Measurements from ENCODE around the gene MYO6.

MYO6 gene

DNA sequence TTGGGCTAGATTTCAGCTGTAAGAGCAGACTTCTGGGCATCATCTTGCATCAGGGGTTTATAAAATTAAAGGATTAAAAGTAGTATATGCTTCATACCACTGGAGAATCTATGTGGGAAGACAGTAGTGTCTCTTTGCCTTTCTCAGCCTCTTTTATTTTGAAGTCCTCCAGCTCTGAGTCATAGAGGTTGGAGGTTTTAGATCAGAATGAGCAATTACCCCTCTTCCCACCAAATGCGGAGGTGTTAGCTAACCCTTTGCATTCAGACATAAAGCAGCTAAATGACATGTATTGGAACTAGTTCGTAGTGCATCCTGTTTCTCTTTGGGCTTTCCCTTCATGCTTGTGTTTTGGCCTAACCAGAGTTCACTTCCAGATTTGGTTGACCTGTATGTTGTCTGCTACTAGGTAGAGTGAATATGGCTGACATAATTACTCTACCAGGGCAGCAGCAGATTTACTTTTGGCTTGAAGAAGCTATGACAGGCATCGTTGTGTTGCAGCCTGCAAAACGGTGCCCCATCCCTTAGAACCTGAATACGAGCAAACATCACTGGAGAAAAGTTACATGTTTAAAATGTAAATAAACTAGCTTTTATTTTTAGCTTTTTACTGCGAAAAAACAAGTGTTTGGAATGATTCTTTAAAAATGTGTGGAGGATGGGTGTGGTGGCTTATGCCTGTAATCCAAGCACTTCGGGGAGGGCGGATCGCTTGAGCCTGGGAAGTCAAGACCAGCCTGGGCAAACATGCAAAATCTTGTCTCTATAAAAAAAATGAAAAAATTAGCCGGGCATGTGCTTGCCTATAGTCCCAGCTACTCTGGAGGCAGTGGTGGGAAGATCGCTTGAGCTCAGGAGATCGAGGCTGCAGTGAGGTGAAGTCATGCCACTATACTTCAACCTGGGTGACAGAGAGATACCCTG is 82.2 kb downstream of the MYO6 start:
- FAIRE-seq, result no peak

DNA sequence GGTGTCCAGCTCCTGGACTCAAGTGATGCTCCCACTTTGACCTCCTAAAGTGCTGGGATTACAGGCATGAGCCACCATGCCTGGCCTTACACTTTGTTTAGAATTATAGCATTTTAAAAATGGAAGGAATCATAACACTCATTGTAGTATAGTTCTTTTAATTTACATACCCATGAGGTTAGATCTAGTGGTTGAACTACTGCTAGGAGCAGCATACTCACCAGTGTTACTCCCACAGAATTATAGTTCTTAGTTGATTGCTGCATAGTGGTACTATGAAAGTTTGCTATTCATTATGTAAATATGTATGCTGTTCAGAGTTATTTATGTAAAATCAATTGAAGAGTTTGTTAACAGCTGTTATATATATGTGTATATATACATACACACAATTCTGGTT is 85.4 kb downstream of the MYO6 start:
- no peak for FAIRE-seq

DNA sequence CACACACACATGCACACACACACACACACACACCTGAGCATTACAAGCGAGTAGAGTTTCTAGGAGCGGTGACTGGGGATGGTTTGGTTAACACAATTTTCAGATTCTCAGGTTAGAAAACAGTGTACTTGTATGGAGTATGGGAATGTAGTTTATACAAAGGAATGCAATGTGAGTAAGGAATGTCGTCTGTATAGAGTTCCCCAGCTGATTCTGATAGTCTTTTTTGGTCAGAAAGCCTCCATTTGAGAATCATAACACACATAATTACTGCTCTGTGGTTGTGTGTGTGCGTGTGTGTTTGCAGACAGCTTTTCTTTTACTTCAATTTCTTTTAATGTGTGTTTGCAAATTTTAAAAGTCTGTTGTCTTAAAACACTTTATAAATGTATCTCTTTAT is 93.2 kb downstream of the MYO6 start:
- no peak for FAIRE-seq

DNA sequence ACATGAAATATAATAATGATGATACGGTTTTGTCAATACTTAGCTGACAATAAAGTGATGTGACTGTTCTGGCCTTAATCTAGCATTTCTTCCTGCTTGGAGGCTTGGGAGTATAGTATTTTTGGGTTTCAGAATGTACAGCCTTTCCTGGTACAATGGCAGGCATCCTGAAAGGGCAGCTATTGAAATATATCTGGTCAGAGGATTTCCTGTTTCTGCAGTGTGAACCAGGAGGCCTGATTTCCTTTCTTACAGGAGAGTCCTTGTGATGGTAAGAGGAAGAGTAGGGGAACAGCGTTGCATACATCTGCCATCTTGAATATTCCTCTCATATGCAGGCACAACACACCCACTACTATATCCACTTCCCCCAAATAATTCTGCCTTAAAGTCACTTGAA is 93.7 kb downstream of the MYO6 start:
- no peak for FAIRE-seq

DNA sequence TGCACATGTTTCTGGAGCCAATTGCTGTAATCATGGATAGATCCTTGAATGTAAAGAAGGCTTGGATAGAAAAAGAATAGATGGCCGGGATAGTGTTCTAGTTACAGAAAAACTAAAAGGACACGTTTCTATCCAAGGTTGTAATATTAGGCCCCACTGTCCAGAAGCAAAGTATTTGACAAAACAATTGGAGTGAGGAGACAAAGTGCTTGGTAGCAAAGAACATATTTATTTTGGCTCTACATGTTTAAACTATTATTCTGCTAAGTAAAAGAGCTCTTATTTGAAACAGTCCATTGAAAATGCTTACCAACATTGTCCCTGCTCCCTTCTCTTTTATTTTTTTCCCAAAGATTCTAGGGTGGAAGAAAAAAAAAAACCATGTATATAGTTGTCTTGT is 94.4 kb downstream of the MYO6 start:
- FAIRE-seq, result no peak

DNA sequence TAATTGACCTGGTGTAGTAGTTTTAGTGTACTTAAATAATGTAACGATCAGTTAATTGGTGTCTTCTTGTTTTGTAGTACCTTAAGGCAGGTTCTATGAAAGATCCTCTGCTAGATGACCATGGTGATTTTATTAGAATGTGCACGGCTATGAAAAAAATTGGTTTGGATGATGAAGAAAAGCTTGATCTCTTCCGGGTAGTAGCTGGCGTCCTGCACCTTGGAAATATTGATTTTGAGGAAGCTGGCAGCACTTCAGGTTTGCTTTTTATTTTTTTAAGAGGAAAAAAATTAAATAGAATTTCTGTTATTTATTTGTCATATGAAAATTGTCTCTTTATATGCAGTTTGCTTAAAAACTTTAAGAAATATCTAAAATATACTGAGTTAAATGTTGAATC is 99.2 kb downstream of the MYO6 start:
- FAIRE-seq, result no peak

DNA sequence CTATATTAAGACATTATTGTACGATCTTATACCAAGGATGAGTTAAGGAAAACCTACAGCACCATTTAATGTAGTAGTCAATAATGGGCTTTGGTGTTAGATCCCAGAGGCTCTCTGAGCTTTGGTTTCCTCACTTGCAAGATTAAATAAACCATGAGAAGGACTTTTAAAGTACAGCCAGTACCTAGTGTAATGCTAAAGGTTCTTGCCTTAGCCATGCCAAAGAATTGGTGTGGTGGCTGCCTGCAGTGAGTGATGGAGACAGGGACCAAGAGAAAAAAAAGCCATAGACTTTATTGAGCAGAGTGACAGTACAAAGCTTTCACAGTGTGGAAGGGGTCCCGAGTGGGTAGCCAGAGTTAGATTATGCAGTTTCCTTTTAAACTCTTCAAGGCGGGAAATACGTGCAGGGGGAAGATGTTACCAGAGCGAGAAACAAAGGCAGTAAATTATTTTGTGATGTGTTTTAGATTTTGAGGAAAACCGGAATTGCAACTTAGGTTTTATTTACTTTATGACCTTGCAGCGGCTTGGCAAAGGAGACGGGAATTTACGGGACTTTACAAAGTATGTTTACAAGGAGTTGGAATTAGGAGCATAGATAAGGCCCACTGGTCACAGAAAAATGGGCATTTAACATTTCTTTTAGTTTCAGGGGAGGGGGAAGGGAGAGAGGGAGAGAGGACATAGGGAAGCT is 100.4 kb downstream of the MYO6 start:
- FAIRE-seq, result no peak

DNA sequence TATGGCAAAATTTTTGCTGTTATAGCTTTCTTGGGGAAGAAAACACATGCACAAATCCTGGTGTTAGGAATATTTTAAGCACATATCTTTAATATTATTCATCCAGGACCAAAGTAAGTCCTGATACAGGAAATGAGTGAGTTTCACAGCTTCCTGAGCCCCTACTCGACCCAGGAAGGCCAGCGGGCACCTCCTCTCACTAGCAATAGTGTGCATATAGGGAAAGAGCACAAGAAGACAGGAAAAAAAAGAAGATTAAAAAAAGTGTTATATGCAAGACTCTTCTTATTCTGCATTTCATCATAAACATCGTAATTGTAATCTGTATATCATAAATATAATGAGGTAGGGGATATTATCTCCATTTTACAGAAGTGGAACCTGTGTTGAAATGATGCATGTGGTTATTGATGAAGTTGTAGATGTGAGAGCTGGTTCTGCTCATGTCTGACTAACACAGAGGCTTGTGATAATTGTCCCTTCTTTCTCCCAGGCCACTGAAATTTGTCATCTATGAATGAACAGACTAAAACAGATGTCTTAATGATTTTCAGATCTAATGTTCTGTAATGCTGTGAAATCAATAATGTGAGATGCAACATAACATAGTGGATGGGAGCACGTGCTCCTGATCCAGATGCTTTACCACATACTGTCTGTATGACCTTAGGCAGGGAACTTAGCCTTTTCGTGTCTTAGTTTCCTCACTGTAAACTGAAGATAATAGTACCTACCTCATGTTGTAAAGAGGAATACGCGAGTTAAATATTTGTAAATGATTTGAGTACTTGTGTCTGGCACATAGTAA is 101.2 kb downstream of the MYO6 start:
- FAIRE-seq, result no peak

DNA sequence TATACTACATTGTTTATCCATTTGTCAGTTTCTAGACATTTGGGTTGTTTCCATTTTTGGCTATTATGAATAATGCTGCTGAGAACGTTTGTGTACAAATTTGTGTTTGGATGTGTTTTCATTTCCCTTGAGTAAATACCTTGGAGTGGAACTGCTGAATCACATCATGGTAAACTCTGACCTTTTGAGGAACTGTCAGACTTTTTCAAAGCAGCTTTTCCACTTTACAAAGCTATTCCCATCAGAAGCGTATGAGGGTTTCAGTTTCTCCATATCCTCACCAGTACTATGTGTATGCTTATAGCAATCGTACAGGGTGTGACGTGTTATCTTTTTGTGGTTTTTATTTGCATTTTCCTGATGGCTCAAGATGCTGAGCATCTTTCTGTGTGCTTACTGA is 103.7 kb downstream of the MYO6 start:
- FAIRE-seq, result peak; percentile 21

DNA sequence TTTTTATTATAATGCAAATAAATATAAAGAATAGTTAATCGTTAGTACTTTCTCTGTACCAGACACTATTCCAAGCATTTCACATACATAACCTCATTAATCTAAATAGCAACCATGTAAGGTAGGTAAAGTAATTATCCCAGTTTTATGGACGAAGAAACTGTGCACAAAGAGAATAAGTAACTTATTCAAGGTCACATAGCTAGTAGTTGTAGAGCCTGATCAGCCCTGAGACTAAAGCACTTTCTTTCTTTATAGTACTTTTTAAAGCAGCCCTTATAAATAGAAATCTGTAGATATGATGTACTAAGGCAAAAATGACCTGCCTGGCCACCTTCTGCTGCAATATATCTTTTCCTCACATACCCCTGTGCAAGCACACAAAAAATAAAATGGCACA is 104.8 kb downstream of the MYO6 start:
- peak; percentile 78 for FAIRE-seq

DNA sequence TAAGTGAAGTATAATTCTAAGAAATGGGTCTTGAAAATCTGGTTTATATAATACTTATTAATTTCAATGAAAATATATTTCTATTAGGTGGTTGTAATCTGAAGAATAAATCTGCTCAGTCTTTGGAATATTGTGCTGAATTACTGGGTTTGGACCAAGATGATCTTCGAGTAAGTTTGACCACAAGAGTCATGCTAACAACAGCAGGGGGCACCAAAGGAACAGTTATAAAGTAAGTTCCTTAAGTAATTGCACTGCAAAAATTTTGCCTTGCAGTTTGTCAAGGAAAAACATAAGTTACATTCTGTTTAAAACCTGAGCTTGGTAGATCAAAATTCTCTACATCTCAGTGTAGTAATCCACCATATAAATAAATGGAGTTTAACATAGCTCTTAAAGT is 106.0 kb downstream of the MYO6 start:
- FAIRE-seq, result no peak

DNA sequence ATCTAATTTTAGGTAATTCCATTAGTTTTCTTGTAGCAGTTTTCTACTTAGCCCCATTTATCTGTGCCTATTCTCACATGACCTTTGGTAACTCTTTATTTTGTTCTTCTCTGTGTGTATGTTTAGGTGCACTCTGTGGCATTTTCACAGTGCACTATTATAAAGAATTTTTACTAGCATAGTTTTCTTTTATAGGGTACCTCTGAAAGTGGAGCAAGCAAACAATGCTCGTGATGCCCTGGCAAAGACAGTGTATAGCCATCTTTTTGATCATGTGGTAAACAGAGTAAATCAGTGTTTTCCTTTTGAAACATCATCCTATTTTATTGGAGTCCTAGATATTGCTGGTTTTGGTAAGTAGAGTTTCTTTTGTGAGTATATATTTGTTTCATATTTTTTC is 107.9 kb downstream of the MYO6 start:
- FAIRE-seq, result no peak

DNA sequence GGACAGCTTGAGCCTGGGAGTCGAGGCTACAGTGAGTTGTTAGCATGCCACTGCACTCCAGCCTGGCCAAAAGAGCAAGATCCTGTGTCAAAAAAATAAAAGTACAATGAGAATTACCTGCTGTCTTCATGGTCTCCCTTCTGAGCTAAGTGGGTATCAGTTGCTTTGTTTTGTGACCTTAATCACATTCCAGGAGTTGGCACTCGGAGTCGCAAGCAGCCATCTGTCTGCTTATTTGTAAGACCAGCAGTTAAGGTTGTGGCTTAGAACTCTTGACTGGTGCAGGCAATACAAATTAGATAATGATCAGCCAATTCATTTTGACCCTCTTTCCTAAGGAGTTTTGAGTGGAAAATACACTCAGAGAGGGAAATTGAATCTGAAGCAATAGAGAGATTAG is 114.0 kb downstream of the MYO6 start:
- FAIRE-seq, result no peak

DNA sequence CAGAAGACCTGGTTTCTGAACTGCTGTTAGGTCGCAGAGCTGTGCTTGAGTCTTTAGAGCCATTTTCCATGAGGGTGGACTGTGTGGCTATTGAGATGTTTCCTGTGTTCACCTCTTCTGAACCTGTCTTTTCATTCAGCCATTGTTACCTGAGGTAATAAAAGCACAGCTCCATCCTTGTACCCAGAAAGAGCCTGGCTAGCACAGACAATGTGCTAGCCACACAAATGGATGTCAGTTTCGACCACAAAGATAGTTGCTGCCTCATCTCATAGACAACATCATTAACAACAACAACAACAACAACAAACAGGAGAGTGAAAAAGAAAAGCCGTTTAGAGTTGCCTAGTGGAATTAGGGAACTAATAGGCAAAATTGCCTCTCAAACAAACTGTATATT is 114.7 kb downstream of the MYO6 start:
- FAIRE-seq, result no peak

DNA sequence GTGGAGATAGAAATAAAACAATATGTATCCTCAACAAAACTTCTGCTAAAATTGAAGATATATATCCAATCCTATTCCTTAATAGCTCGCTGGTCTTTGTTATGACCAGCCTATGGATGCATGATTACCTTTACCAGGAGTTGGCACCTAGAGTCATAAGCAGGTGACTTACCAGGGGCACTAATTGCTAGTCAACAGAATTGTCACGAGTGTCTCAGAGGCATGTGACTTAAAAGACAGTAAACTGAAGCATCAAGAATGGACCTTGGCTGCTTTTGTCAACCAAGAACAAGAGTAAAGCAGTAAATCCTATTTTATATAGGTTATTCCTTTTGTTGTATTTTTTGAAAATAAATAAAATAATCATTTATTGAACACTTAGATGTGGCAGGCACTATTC is 115.4 kb downstream of the MYO6 start:
- FAIRE-seq, result no peak

DNA sequence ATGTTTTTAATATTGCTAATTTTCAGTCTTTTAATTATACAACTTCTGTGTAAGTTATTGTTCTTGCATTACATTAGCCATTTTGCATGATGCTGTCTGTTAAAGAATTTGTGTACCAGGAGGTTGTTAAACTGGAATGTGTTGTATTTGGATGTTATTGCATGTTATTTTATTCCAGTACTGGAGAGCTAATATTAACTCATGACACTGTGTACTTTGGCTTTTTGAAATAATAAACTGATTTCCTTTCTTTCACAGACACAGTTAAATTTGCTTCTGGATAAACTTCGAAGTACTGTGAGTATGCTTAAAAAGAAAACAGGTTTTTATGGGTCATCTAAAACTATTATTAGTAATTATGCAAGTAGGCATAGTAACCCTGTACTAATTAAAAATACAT is 121.3 kb downstream of the MYO6 start:
- FAIRE-seq, result no peak

DNA sequence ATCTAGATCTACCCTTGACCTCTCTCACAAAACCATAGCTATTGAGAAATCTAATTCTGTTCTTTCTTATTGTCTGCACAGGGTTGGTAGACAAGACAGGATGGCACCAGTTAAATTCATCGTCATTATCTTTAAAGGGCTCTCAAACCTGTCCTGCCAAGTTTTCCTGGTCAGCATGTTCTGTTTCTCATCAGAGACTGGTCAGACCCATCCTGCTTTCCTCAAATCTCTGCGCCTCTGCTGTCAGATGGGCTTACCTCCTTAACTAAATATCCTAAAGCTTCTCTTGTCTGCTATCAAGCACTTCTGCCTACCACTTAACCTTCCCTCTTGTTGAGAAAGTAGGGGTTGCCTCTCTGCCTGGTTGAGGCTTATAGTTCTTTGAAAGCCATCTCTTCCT is 125.2 kb downstream of the MYO6 start:
- FAIRE-seq, result no peak

DNA sequence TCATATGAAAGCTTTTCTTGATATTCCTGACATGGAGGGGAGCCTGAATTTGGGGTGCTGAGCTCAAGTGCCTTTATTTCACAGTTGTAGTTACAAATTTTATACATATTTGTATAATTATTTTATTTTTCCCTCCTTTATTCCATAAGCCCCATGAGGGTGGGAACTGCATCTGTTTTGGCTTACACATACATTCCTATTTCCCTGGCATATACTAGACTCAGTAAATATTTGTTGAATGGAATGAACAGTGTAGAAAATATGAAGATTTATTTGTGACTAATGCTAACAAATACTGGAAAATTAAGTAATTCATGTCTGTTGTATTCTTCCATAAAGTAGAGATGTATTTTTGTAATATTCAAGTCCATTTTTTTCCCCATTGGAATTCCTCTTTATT is 127.1 kb downstream of the MYO6 start:
- FAIRE-seq, result no peak

DNA sequence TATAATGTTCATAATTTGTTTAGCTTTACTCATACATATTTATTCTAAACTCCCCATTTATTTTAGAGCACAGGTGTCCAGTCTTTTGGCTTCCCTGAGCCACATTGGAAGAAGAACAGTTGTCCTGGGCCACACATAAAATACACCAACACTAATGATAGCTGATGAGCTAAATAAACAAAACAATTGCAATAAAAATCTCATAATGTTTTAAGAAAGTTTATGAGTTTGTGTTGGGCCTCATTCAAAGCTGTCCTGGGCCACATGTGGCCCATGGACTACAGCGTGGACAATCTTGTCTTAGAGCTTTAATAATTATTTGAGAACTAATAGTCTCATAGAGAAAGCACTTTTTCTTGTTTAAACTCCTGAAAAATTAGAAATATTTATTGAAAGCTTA is 131.3 kb downstream of the MYO6 start:
- FAIRE-seq, result no peak

DNA sequence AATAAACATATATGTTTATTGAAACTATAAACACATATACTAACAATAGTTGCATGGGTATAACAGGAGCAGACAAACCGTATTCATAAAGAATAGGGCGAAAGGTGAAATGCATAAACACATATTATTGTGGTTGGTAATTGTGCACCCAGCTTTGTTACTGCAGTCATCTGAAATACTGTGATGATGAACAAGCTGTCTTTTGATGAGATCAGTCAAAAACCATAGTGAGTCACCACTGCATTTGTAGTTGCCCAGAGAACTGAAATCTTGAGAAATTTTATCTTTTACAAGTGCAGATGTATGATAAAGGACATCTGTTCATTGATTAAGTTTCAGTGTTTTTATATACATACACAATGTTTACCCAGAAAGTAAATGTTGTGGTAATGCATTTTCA is 133.7 kb downstream of the MYO6 start:
- FAIRE-seq, result no peak

DNA sequence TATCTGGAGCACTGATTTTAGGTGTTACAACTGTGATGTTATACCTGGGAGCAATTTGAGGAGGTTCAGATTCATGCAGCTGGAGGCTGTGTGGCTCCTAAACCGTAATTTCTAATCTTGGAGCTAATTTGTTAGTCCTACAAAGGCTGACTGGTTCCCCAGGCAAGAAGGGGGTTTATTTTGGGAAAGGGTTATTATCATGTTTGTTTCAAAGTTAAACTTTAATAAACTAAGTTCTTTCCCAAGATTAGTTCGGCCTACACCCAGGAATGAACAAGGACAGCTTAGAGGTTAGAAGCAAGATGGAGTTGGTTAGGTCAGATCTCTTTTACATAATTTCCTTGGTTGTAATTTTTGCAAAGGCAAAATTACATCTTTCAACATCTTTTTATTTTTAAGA is 135.8 kb downstream of the MYO6 start:
- FAIRE-seq, result no peak

DNA sequence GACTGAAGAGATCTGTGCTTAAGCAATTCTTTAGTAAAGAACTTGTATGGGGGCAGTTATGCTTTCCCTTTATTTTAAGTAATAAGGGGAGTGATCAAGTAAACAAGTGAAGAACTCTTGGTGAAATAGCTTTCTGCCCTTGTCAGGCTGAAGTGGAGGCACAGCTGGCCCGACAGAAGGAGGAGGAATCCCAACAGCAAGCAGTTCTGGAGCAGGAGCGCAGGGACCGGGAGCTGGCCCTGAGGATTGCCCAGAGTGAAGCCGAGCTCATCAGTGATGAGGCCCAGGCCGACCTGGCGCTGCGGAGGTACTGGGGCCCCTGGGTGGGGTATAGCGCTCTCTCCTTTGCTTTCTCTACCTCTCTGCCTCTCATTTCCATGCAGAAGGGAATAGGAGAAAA is 143.3 kb downstream of the MYO6 start:
- no peak for FAIRE-seq

DNA sequence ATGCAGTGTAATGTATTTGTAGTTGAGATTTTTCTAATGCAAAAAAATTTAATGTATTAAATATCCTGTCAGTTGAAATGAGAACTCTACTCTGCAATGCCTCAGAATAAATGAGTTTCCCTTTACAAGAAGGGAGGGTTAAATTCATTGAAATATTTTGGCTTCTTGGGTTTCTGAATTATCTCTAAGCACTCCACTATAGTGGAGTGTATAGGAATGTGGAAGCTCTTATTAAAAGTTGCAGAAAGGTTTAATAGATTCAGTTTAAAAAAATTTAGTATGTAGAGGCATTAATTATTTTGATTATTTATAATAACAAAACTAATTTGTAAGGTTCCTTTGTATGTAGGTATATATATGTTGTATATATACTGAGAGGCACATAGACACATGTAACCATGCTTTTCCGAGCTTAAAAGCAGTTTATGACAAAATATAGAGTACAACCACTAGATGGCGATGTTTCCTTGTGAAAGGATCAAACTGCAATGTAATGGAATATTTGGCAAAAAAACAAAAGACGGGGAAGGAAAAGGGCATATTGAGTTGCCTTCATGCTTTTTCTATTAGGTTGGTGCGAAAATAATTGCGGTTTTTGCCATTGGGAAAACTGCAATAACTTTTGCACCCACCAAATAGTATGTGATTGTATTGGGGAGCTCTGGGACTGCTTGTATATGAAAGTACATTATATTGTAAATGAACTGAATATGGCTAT is 144.2 kb downstream of the MYO6 start:
- FAIRE-seq, result no peak
